T-helper 22 cell (primary cell): Measurements from ENCODE around the gene GMPPB.

Experiments
- DNase-seq: peaks from one replicate; pipeline ENCODE4 v3.0.0-alpha.2; 2020; ENCODE audit warnings: low read depth

The GMPPB gene

GRCh38 chr3:49727924-49728361, 4.2 kb upstream of the GMPPB start:
- DNase-seq, result no peak

GRCh38 chr3:49727154-49727923, 3.6 kb upstream of the GMPPB start:
- no peak for DNase-seq

GRCh38 chr3:49725906-49726681, 2.3 kb upstream of the GMPPB start:
- DNase-seq, result no peak

DNA sequence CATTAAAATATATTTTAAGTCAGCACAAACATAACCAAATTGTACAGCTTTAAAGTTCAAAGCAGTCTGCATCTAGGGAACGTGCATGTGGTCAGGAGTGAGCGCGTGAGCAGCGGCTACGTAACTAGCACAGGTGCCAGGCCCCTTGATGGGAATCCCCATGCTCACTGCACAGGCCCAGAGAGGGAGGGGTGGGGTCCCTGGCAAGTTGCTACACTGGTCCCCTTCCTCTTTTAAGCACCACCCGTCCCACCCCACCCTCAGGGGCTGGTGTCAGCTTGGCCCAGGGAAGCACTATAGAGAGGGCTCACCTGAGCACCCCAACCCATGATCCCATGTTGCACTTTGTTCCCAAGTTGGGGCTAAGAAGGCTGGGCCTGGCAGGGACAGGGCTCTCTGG, 835 bp upstream of the GMPPB start:
- DNase-seq, result peak; percentile 46

DNA sequence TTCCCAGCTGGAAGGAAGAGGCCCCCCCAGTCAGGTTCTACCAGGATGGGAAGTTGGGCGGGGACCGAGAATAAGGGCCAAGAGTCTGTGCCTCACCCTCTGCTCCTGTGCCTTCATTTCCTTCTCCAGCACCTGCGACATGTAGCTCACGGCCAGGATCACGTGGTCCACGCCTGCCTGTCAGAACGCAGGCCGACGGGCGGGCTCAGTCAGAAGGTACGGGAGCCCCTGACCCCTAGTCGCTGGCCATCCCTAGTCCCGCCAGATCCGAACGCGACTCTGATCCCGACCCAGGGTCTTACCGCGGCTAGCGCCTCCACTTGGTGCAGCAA, 489 bp downstream of the GMPPB start:
- DNase-seq, result peak; percentile 51

- DNase-seq, result no peak
Measured at GRCh38 chr3:49722896-49723295, 855 bp downstream of the GMPPB start.

DNA sequence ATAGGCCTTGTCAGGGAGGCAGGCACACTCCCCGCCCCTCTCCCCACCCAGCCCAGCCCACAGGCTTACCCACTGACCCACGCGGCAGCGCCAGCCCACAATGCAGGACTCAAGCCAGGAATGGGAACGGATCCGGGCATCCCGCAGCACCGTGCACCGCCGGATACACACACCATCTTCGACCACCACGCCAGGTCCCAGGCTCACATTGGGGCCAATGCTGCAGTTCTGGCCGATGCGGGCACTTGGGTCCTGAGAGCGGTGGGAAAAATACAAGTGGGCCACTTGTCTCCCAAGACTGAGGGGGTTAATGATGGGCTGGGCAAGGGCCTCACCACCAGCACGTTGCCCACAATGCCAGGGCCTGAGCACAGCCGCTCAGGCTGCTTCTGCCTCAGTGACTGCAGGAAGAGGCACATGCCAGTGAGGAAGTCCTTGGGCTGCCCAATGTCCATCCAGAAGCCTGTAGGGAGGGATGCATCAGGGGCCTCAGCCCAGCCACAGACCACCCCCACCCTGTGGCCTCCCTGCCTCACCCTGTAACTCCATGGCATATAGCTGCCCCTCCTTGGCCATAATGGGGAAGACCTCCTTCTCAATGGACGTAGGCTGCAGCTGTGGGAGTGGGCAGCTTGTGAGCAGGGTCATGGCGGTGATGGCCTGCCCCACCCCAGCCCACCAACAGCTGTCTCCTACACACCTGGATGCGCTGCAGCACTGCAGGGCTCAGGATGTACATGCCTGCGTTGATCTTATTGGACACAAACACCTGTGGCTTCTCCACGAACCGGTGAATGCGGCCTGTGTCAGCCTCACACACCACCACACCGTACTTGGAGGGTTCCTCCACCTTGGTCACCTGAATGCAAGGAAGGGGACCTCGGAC, 1.6 kb downstream of the GMPPB start:
- DNase-seq, result no peak

GRCh38 chr3:49721596-49721895, 2.2 kb downstream of the GMPPB start:
- no peak for DNase-seq

GRCh38 chr3:49720855-49721595, 2.7 kb downstream of the GMPPB start:
- no peak for DNase-seq

- DNase-seq, result peak; percentile 91
Measured at GRCh38 chr3:49719214-49719884, 4.4 kb downstream of the GMPPB start, which contains the start of gene AMIGO3. TSS of gene AMIGO3 (minus strand) at chr3:49719684. CDS start at chr3:49719465, 219 bp downstream.

GRCh38 chr3:49718858-49719213, 4.9 kb downstream of the GMPPB start:
- no peak for DNase-seq

DNA sequence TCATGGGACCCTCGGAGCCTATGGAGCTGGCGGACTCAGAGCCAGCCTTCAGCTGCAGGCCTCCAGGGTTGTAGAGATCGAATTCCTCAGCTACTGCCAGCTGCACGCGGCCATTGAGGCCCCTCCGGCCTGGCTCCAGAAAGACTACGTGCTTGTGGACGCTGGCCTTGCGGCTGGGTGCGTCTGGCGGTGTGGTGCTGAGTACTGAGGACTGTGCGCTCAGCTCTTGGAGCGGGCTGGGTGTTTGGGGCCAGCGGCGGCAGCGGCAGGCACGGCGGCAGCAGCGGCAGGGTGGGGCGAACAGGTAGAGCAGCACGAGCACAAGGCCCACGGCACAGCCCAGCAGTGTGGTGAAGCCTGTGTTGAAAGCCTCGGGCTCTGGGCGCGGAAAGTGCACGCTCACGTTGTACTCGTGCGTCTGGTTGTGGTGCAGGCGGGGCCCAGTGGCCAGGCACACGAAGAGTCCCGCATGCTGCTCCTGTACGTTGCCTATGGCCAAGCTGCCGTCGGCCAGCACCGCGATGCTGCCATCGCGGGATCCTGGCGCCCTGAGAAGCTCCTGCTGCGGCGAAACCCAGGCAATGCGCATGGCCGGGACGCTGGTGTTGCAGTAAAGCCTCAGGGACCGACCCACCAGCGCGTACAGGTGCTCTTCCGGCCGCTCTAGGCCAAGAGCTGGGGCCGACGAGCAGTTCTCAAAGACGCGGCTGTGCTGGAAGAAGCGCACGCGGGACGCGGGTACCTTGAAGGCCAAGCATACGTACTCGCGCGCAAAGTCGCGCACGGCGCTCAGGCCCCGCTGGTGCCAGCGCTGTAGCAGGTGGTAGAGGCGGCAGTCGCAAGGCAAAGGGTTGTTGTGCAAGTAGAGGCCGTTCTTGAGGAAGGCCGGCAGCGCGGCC, 5.5 kb downstream of the GMPPB start:
- DNase-seq, result no peak

DNA sequence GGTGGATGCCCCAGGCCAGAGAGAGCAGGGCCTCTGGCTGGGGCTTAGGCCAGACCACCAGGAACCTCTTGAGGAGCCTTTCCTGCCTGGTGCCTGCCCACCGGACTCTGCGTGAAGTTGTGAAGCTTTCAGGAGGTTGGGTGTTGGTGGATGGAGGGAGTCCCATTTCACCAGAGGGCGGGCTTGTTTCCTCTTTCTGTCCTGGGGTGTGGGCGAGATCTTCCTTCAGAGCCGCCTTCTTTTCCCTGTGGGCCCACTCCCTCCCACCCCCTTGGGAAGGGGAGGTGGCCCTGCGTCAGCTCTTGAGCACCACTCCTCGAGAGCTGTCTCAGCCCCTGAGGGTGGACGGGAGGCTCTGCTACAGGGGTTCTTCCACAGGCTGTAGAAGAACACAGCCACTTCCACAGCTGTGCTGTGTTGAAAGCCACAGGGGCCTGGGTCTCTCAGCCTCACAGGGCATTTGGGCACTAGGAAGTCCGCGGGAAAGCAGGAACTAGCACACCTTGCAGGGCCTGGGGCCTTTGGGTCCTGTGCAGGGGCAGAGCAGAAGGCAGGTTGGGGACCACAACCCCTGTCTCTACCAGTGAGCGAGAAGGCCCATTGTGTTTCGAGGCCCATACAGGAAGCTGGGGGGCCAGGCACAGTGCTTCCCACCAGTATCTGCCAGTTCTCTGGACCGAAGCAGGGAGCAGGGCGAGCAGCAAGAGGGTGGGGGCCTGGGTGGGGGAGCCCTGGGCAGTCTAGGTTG, 6.4 kb downstream of the GMPPB start:
- DNase-seq, result no peak

GRCh38 chr3:49716691-49717210, 7.0 kb downstream of the GMPPB start:
- DNase-seq, result no peak

GRCh38 chr3:49716169-49716568, 7.6 kb downstream of the GMPPB start:
- no peak for DNase-seq

DNA sequence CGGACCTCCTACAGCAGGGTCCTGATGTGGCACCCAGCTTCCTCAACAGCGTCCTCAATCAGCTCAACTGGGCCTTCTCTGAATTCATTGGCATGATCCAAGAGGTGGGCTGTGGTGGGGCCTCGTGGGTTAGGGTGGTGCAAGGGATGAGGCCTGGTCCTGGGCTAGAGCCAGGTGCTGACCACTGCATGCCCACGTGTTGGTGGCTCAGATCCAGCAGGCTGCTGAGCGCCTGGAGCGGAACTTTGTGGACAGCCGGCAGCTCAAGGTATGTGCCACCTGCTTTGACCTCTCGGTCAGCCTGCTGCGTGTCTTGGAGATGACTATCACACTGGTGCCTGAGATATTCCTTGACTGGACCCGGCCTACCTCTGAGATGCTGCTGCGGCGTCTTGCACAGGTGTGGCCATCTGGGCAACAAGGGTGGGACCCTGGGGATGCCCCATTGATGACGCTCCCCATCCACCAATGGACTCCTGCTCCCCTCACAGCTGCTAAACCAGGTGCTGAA, 8.1 kb downstream of the GMPPB start:
- DNase-seq, result no peak

- DNase-seq, result no peak
Measured at GRCh38 chr3:49714728-49715550, 8.8 kb downstream of the GMPPB start.
